Activated CD4-positive, CD25-positive, alpha-beta regulatory T cell treated with anti-CD3 and anti-CD28 coated beads, Interleukin-2, amount 50 U/mL, for 16 hours (primary cell): ENCODE measurements around the gene GAGE10.
"Not testable (repeated sequence)": the region's sequence is repeated elsewhere in the genome, so short reads cannot be mapped to it uniquely, and the experiment has no call there.

Source experiments
- DNase-seq: peaks from one replicate; pipeline ENCODE4 v3.0.0-alpha.2; 2020; ENCODE audit warnings: low read depth, low spot score

Gene GAGE10

GRCh38 chrX:49322266-49322665 lies 18.8 kb downstream of the GAGE10 start:
- DNase-seq: not testable (repeated sequence)

GRCh38 chrX:49323735-49324134 lies 20.3 kb downstream of the GAGE10 start:
- not testable (repeated sequence) for DNase-seq

GRCh38 chrX:49330421-49330820 lies 27.0 kb downstream of the GAGE10 start:
- not testable (repeated sequence) for DNase-seq

DNA sequence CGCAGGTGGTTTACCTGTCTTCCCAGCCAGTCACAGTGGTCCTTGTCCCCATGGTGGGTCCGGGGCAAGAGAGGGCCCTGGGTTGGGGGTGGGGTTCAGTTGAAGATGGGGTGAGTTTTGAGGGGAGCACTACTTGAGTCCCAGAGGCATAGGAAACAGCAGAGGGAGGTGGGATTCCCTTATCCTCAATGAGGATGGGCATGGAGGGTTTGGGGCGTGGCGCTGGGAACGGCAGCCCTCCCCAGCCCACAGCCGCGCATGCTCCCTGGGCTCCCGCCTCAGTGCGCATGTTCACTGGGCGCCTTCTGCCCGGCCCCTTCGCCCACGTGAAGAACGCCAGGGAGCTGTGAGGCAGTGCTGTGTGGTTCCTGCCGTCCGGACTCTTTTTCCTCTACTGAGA lies 27.8 kb downstream of the GAGE10 start, which contains the start of gene GAGE13:
TSS of gene GAGE13 (plus strand) at position 301 of the 400 bp plus-strand sequence. CDS start 1,156 bp downstream, outside the sequence.
- not testable (repeated sequence) for DNase-seq

- not testable (repeated sequence) for DNase-seq
These were observed 28.4 kb downstream of the GAGE10 start for GRCh38 chrX:49331841-49332240.

- DNase-seq: not testable (repeated sequence)
These were observed 38.0 kb downstream of the GAGE10 start for GRCh38 chrX:49341449-49341848.

DNA sequence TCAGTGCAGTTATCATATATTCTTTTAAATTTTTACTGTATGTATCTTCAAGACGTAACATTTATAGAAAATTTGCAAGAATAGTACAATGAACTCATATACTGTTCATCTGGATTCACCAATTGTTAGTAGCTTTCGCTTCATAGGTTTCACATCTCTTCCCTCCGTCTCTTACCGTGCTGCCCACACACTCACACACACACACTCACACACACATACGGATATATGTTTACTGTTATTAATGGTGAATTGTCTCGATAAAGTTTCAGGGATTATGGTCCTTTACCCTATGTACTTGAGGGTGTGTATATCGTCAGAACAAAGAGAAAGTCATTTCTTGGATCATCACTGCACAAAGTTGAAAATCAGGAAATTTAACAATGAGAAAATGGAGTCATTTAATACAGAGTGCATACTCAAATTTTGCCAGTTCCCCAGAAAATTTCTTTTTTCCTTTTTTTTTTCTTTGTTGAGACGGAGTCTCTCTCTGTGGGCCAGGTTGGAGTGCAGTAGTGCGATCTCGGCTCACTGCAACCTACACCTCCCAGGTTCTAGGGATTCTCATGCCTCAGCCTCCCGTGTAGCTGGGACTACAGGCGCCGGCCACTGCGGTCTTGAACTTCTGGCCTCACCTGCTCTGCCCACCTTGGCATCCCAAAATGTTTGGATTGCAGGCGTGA lies 41.2 kb downstream of the GAGE10 start:
- DNase-seq: not testable (repeated sequence)

DNA sequence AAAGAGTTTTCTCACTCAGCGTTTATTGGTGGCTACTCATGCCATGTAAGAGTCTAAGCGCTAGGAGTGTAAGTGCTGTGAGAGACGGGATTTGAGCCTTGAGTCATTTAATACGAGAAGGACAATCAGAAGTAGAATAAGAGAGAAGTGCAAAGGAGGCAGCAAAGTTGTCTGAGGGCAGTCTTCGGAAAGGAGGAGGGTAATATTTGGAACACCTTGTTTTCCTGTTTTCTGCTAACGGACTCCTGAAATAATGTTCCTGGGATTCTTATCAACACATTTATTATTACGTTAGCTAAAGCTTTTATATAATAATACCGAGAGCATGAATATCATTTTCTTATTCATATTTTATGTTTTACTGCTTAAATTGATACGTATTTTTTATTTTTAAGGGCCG lies 42.0 kb downstream of the GAGE10 start:
- DNase-seq: not testable (repeated sequence)

GRCh38 chrX:49346150-49346549 lies 42.7 kb downstream of the GAGE10 start:
- not testable (repeated sequence) for DNase-seq
